K562 (cell line): Measurements from ENCODE around the gene FRMD4A. TPM values are rescaled to one million over a fixed set of nuclear protein-coding genes. Genes with fewer than 3 reads are reported as not detected.
A peak's percentile ranks its signal among the peaks of the same experiment; 100 is the strongest.

Experiments used
- CBFA2T2 ChIP-seq: fragments of 450-650 bp; conservative IDR thresholded peaks from 2 replicates; pipeline ENCODE4 v1.6.1; 2017; ENCODE audit warnings: mild to moderate bottlenecking
- FIP1L1 ChIP-seq: fragments of 200-400 bp; formaldehyde crosslinking; IDR thresholded peaks from 2 replicates; pipeline ENCODE4 v1.6.1; 2018; ENCODE audit warnings: mild to moderate bottlenecking, low read depth, low read length; ENCODE audit not compliant: poor library complexity, severe bottlenecking
- FOXJ3 ChIP-seq: sonication (generic); formaldehyde crosslinking; IDR thresholded peaks from 2 replicates; pipeline ENCODE4 v1.4.0; 2020; ENCODE audit warnings: mild to moderate bottlenecking, missing genetic modification reagents
- SMAD3 ChIP-seq: fragments of 450-650 bp; formaldehyde crosslinking; conservative IDR thresholded peaks from 2 replicates; pipeline ENCODE4 v1.4.0; 2020; ENCODE audit warnings: mild to moderate bottlenecking
- TEAD1 ChIP-seq, 2 experiments: fragments of 450-650 bp in 1 of 2; sonication (generic) in 1 of 2; formaldehyde crosslinking; IDR thresholded peaks; 2 replicates each; pipeline versions ENCODE4 v1.4.0 to v1.8.0; 2020 to 2022; ENCODE audit warnings: mild to moderate bottlenecking in 2 of 2, missing genetic modification reagents in 1 of 2
- ZNF3 ChIP-seq: fragments of 250-450 bp; sonication (Bioruptor Pico); IDR thresholded peaks from 2 replicates; pipeline ENCODE4 v1.5.0; 2021; ENCODE audit warnings: mild to moderate bottlenecking, moderate library complexity
- polyA plus RNA-seq, 8 experiments: library from polyadenylated mRNA; depleted of rRNA in 4 of 8; stranded (reverse) in 5 of 8; unstranded in 3 of 8; fragments of >200 nt; fragmentation: Nextera tagmentation in 2 of 8; fragmentation: Illumina TruSeq in 1 of 8; extraction: Ambion mirVana in 2 of 8; extraction: Trizol in 1 of 8; gene quantifications; 2 replicates each; pipeline versions ENCODE4 v1.2.1 to v1.2.3, GENCODE V29; 2011 to 2014; ENCODE audit warnings: inconsistent platforms in 1 of 8, missing spikeins in 1 of 8
- total RNA-seq, 7 experiments: library from RNA; depleted of rRNA in 6 of 7; stranded (reverse); fragments of >200 nt in 6 of 7; fragmentation: Illumina TruSeq in 2 of 7; extraction: Trizol in 2 of 7; gene quantifications; 2 replicates each; pipeline versions ENCODE4 v1.2.1 to v1.2.3, GENCODE V29; 2011 to 2021; ENCODE audit warnings: low replicate concordance in 1 of 7
- TF ChIP-seq, protein P1 (sequence below): sonication (generic); formaldehyde crosslinking; IDR thresholded peaks from 2 replicates; pipeline ENCODE4 v1.8.0; 2023; ENCODE audit warnings: missing genetic modification reagents, mild to moderate bottlenecking, borderline replicate concordance
- TF ChIP-seq, protein P2 (sequence below): fragments of 450-650 bp; formaldehyde crosslinking; IDR thresholded peaks from 2 replicates; pipeline ENCODE4 v1.4.0; 2020; ENCODE audit warnings: mild to moderate bottlenecking, moderate library complexity
- TF ChIP-seq, protein P3 (sequence below): fragments of 450-650 bp; formaldehyde crosslinking; IDR thresholded peaks from 2 replicates; pipeline ENCODE4 v1.4.0; 2020; ENCODE audit warnings: mild to moderate bottlenecking, mixed read lengths
- TF ChIP-seq, protein P4 (sequence below): fragments of 450-650 bp; conservative IDR thresholded peaks from 2 replicates; pipeline ENCODE4 v1.6.1; 2016; ENCODE audit warnings: missing genetic modification characterization, low read depth, mild to moderate bottlenecking, control low read depth, missing compliant biosample characterization
- TF ChIP-seq, protein P5 (sequence below): fragments of 200-800 bp; sonication (Bioruptor generic); IDR thresholded peaks from 2 replicates; pipeline ENCODE4 v1.6.1; 2017; ENCODE audit warnings: missing genetic modification characterization, missing compliant biosample characterization
- TF ChIP-seq, protein P6 (sequence below): IDR thresholded peaks from 2 replicates; pipeline ENCODE4 v1.6.1; 2016; ENCODE audit warnings: missing genetic modification characterization, missing compliant biosample characterization

The FRMD4A gene
- total and polyA plus RNA-seq, 9 of the 15 experiments (the other 6 are each of a cell fraction or from before 2014, with no cell fraction given), result 0.80 to 5.2 (median 3.0) TPM

DNA sequence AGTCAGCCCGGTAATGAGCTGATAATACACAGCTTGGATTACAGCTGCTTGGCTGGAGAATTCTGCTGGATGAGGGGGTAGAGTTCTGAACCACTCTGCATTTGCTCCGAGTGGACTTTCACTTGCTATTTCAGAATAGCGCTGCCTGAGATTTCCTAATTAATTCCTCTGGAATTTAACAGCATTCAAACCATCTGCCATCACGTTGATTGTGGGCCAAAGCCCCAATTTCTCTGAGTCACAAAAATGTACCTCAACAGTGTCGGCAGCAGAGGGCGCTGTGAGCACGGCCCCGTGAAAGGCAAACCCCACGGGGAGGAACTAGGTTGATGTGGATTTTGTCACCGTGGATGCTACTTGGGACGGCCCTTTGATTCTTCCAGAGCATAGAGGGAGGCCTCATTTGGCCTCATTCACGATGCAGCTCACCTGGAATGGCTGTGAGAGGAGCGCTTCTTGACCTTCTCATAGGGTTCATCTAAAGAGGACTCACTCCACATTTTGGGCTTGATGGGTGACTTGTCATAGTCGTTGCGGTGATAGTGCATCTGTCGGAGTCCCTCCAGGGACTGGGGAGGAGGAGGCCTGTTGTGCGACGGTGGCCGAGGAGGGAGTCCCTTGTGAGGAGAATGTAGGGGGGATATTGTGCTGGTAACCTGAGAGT, 670.7 kb downstream of the FRMD4A start (continued):
- TF ChIP-seq, protein P1, sequence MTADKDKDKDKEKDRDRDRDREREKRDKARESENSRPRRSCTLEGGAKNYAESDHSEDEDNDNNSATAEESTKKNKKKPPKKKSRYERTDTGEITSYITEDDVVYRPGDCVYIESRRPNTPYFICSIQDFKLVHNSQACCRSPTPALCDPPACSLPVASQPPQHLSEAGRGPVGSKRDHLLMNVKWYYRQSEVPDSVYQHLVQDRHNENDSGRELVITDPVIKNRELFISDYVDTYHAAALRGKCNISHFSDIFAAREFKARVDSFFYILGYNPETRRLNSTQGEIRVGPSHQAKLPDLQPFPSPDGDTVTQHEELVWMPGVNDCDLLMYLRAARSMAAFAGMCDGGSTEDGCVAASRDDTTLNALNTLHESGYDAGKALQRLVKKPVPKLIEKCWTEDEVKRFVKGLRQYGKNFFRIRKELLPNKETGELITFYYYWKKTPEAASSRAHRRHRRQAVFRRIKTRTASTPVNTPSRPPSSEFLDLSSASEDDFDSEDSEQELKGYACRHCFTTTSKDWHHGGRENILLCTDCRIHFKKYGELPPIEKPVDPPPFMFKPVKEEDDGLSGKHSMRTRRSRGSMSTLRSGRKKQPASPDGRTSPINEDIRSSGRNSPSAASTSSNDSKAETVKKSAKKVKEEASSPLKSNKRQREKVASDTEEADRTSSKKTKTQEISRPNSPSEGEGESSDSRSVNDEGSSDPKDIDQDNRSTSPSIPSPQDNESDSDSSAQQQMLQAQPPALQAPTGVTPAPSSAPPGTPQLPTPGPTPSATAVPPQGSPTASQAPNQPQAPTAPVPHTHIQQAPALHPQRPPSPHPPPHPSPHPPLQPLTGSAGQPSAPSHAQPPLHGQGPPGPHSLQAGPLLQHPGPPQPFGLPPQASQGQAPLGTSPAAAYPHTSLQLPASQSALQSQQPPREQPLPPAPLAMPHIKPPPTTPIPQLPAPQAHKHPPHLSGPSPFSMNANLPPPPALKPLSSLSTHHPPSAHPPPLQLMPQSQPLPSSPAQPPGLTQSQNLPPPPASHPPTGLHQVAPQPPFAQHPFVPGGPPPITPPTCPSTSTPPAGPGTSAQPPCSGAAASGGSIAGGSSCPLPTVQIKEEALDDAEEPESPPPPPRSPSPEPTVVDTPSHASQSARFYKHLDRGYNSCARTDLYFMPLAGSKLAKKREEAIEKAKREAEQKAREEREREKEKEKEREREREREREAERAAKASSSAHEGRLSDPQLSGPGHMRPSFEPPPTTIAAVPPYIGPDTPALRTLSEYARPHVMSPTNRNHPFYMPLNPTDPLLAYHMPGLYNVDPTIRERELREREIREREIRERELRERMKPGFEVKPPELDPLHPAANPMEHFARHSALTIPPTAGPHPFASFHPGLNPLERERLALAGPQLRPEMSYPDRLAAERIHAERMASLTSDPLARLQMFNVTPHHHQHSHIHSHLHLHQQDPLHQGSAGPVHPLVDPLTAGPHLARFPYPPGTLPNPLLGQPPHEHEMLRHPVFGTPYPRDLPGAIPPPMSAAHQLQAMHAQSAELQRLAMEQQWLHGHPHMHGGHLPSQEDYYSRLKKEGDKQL (CRISPR knock-in tag), result no peak
- TF ChIP-seq, protein P2, sequence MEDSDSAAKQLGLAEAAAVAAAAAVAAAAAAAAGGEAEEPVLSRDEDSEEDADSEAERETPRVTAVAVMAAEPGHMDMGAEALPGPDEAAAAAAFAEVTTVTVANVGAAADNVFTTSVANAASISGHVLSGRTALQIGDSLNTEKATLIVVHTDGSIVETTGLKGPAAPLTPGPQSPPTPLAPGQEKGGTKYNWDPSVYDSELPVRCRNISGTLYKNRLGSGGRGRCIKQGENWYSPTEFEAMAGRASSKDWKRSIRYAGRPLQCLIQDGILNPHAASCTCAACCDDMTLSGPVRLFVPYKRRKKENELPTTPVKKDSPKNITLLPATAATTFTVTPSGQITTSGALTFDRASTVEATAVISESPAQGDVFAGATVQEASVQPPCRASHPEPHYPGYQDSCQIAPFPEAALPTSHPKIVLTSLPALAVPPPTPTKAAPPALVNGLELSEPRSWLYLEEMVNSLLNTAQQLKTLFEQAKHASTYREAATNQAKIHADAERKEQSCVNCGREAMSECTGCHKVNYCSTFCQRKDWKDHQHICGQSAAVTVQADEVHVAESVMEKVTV (CRISPR knock-in tag), result peak; percentile 70
- TF ChIP-seq, protein P3, sequence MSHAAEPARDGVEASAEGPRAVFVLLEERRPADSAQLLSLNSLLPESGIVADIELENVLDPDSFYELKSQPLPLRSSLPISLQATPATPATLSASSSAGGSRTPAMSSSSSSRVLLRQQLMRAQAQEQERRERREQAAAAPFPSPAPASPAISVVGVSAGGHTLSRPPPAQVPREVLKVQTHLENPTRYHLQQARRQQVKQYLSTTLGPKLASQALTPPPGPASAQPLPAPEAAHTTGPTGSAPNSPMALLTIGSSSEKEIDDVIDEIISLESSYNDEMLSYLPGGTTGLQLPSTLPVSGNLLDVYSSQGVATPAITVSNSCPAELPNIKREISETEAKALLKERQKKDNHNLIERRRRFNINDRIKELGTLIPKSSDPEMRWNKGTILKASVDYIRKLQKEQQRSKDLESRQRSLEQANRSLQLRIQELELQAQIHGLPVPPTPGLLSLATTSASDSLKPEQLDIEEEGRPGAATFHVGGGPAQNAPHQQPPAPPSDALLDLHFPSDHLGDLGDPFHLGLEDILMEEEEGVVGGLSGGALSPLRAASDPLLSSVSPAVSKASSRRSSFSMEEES (CRISPR knock-in tag), result no peak
- TF ChIP-seq, protein P4, sequence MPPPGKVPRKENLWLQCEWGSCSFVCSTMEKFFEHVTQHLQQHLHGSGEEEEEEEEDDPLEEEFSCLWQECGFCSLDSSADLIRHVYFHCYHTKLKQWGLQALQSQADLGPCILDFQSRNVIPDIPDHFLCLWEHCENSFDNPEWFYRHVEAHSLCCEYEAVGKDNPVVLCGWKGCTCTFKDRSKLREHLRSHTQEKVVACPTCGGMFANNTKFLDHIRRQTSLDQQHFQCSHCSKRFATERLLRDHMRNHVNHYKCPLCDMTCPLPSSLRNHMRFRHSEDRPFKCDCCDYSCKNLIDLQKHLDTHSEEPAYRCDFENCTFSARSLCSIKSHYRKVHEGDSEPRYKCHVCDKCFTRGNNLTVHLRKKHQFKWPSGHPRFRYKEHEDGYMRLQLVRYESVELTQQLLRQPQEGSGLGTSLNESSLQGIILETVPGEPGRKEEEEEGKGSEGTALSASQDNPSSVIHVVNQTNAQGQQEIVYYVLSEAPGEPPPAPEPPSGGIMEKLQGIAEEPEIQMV (tag), result no peak
- TF ChIP-seq FOXJ3 (CRISPR knock-in tag) (no peak), ZNF3 (no peak), CBFA2T2 (no peak), FIP1L1 (no peak), TEAD1 (CRISPR knock-in tag; IDR thresholded peaks at IDR 0.05) (0 out of 4 replicates have a peak, but pooled peaks of 1 of the 2 experiments have one; percentile 22), SMAD3 (CRISPR knock-in tag) (no peak)
- TF ChIP-seq, protein P5, sequence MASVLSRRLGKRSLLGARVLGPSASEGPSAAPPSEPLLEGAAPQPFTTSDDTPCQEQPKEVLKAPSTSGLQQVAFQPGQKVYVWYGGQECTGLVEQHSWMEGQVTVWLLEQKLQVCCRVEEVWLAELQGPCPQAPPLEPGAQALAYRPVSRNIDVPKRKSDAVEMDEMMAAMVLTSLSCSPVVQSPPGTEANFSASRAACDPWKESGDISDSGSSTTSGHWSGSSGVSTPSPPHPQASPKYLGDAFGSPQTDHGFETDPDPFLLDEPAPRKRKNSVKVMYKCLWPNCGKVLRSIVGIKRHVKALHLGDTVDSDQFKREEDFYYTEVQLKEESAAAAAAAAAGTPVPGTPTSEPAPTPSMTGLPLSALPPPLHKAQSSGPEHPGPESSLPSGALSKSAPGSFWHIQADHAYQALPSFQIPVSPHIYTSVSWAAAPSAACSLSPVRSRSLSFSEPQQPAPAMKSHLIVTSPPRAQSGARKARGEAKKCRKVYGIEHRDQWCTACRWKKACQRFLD (CRISPR knock-in tag), result no peak
- TF ChIP-seq, protein P6, sequence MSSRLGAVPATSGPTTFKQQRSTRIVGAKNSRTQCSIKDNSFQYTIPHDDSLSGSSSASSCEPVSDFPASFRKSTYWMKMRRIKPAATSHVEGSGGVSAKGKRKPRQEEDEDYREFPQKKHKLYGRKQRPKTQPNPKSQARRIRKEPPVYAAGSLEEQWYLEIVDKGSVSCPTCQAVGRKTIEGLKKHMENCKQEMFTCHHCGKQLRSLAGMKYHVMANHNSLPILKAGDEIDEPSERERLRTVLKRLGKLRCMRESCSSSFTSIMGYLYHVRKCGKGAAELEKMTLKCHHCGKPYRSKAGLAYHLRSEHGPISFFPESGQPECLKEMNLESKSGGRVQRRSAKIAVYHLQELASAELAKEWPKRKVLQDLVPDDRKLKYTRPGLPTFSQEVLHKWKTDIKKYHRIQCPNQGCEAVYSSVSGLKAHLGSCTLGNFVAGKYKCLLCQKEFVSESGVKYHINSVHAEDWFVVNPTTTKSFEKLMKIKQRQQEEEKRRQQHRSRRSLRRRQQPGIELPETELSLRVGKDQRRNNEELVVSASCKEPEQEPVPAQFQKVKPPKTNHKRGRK (tag), result no peak
